ENCODE results near the gene APIP.

The APIP gene

GRCh38 chr11:34887260-34887659 lies 28.9 kb downstream of the APIP start:
- no peak for DNase-seq (ENCODE audit: low spot score)

DNA sequence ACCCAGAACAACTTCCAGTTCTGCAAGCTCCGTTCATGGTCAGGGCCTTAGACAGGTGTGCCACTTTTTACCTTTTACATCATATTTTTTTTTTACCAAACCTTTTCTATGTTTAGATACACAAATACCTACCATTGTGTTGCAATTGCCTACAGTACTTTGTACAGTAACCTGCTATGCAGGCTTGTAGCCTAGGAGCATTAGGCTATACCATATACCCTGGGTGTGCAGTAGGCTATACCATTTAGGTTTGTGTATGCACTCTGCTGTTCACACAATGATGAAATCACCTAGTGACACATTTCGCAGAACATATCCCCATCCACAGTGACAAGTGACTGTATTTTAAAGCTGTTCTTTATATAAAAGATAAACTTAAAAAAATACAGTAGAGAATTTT lies 29.6 kb downstream of the APIP start:
- DNase-seq (ENCODE audit: low spot score) = no peak

DNA sequence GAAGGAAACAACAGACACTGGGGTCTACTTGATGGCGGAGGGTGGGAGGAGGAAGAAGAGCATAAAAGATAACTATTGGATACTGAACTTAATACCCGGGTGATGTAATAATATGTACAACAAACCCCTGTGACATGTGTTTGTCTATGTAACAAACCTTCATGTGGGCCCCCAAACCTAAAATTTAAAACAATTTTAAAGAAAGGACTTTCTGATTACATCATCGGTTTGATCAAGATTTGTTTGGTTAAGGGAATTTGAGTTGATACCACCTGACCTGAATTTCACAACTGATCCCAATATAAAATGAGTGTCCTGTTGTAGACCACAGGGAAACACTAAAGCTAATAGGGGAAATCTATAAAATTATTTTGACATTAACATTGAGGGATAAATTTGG lies 34.3 kb downstream of the APIP start:
- DNase-seq (ENCODE audit: low spot score) = no peak

DNA sequence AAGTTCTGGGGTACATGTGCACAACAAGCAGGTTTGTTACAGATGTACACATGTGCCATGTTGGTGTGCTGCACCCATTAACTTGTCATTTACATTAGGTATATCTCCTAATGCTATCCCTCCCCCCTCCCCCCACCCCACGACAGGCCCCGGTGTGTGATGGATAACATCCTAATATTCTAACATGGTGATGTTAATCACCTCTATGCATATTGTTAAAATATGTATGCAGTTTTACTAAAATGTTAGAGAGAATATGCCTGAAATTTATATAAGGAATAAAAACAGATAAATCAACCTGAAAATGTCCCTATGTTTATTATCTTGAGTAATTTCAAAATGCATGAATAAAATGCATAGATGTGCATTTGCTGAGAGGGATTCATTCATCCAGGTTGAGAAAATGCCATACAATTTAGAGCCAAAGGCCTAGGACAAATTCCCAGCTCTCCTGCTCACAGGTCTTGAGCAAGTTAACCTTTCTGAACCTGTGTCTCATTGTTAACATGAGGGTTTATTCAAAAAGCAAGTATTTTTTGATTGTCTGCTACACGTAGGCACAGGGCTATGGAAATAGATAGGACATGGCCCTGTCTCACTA lies 38.7 kb downstream of the APIP start:
- no peak for DNase-seq (ENCODE audit: low spot score)

- no peak for DNase-seq (ENCODE audit: low spot score)
These were observed 42.0 kb downstream of the APIP start for GRCh38 chr11:34874202-34874601.

GRCh38 chr11:34870548-34871196 lies 45.5 kb downstream of the APIP start:
- no peak for DNase-seq (ENCODE audit: low spot score)

DNA sequence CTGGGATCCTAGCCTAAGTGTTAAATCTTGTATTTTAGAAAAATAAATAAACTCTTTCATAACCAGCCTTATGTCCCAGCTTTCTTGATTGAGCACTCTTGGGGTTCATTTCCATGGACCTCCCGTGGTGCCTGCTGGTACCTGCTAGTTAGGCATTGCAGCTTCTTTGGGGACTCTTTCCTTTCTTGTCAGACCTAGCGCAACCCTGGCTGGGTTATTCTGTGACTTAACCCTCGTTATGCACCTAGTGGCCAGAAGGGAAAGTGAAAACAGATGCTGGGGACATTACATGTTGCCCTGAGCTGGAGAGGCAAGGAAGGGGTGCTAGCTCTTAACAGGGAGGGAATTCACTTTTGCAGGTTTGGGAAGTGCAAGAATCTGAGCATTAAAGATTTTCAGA lies 46.8 kb downstream of the APIP start:
- no peak for DNase-seq (ENCODE audit: low spot score)

DNA sequence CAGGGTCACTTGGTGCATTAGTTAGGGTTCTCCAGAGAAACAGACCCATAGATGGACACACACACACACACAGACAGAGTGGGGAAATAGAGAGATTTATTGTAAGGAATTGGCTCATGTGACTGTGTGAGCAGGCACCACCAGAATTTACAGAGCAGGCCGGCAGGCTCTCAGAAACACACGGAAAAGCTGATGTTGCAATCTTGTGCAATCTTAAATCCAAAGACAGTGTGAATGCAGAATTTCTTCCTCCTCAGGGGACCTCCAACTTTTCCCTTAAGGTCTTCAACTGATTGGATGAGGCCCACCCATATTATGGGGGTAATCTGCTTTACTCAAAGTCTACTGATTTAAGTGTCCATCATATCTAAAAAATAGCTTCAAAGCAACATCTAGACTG lies 49.8 kb downstream of the APIP start:
- DNase-seq (ENCODE audit: low spot score) = no peak

GRCh38 chr11:34865261-34865660 lies 50.9 kb downstream of the APIP start:
- DNase-seq (ENCODE audit: low spot score) = no peak

DNA sequence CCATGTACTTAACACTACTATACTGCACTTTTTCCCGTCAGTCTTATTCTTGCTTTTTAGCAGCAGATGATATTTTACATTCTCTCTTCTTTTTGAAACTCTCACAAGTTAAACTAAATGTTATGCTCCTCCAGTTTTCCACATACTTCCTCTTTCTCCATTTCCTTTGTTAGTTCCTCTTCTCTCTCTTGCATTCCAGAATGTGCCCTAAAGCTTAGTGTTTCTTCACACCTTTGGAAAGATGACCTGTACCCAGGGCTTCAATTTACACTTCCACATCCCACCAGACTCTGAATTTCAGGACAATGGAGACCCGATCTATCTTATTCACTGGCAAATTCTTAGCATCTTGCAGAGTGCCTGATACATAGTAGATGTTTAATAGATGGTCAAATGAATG lies 51.8 kb downstream of the APIP start:
- DNase-seq (ENCODE audit: low spot score) = no peak

DNA sequence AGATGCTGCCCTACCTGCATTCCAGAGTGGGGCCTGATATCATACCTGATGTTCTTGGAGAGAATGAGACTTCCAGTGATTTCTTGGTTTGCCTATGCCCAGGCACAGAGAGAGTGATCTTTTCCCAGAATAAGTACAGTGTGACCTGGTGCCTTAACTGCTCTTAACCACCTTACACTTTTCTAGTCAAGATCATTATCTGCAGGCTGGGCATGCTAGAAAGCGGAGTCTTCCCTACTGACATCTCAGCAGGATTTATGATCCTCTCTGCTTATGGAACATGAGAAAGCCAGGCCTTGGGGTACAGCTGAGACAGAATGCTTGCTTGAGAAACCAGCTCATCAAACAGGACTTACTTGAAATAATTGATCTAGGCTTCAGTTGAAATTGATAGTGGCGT lies 53.1 kb downstream of the APIP start:
- no peak for DNase-seq (ENCODE audit: low spot score)

GRCh38 chr11:34860518-34860917 lies 55.7 kb downstream of the APIP start:
- DNase-seq (ENCODE audit: low spot score) = no peak

DNA sequence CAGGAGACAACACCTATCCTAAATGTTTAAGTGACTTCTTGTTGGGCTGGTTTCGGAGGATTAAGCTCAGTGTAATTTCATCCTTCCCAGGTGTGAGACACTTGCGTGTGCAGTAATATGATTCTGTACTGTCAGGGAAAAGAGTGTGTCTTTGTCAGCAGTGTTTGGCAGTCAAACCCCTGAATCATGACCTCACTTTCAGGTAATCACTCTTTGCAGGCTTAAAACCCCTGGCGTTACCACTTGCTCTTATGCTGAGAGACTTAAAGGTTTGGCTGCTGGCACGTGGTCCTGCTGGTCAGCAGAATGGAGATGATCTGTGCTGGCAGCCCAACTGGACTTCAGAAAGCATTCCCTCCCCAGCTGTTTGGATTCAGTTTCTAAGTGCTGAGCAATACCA lies 56.1 kb downstream of the APIP start:
- DNase-seq (ENCODE audit: low spot score) = no peak

DNA sequence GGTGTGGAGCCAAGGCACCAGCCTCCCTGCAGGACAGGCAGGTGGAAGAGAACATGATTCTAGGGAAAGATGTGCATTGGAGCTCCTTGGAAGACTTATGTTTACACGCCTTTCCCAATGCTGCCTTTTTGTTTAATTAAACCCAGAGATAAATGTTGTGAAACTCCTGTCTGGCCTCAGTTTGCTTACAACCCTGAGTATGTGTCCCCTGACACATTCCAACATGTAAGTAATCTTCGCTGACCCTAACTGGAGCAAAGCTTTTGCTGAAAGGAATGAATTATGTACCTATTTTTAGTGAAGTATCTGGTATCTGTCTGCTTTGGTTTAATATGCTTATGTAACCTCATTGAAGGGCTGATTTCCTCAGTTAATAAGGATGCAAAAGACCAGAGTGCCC lies 56.7 kb downstream of the APIP start:
- DNase-seq (ENCODE audit: low spot score) = no peak

GRCh38 chr11:34857463-34857862 lies 58.7 kb downstream of the APIP start:
- no peak for DNase-seq (ENCODE audit: low spot score)

GRCh38 chr11:34856251-34856650 lies 59.9 kb downstream of the APIP start:
- DNase-seq (ENCODE audit: low spot score) = no peak

- DNase-seq (ENCODE audit: low spot score) = no peak
These were observed 60.5 kb downstream of the APIP start for GRCh38 chr11:34855754-34856095.

DNA sequence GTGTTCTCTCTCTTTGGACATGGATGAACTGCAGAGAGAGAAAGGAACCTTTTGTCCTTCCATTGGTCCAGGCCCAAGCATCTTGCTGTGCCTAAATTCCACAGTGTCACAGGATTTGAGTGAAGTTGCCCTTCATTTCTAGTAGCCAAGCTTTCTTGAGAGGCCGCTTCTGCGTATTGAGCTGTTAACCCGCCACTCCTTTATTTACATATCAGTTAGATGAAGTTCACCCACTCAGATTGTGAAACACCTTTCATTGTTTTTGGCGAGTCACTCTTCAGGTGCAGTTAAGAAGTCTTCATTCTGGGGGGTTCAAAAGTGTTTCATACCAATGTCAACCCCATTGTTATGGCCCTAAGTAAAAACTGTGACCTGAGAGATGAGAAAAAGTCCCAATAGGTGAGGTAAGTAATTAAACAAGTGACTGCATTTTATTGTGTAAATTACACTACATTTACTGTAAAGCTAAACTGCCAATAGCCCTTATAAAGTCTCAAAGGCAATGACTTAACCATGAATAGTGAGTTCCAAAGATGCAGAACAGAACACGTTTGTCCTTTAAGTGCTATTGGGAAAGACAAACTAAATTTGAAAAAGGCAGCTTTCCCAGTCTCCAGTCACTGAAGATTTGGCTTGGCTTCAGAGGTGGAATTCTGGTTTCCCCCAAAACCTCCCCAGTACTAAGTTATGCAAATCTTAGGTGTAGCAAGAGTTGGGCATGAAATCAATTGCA lies 61.0 kb downstream of the APIP start:
- no peak for DNase-seq (ENCODE audit: low spot score)

- no peak for DNase-seq (ENCODE audit: low spot score)
These were observed 64.3 kb downstream of the APIP start for GRCh38 chr11:34851916-34852315.

DNA sequence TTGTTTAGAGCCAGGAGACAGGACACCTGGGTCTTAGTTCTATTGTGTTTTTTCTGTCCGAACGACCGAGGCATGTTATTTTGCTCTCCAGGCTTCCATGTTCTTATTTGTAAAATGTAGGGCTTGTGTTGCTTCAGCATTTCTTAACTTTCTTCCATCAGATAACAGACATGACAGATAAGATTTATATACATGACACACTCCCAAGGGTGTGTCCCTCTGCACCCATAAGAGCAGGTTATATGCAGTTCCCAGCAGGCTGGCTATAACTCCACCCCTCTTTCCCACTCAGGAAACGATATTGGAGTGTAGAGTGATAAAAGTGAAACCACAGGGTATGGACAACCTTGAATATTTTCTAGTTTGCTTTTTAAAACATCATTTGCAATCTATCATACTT lies 65.8 kb downstream of the APIP start:
- DNase-seq (ENCODE audit: low spot score) = no peak

DNA sequence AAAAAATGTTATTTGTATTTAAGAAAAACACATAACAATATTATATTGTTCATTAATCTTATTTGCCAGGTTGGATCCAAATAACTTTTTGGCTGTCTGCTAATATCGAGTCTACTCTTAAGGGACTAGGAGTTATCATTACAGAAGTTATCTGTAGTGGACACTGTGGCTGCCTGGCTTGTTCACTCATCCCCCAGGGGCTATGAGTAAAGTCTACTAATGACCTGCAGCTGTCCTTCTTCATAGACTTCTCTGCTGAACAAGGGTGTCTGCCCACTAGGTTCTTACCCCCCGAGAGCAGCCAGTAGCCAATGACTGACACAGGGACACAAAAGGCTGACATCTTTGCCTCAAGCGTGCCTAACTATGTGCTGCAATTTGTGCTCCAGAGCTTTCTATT lies 69.7 kb downstream of the APIP start:
- DNase-seq (ENCODE audit: low spot score) = no peak

- DNase-seq (ENCODE audit: low spot score) = no peak
These were observed 71.6 kb downstream of the APIP start for GRCh38 chr11:34844463-34845112.

- DNase-seq (ENCODE audit: low spot score) = no peak
These were observed 72.9 kb downstream of the APIP start for GRCh38 chr11:34843271-34843670.
